K562 (cell line): ENCODE data around the gene UBE2L6. TPM values are rescaled to one million over a fixed set of nuclear protein-coding genes. Genes with fewer than 3 reads are reported as not detected.
A peak's percentile ranks its signal among the peaks of the same experiment; 100 is the strongest.

Experiments used
- ATF1 ChIP-seq, 2 experiments: fragments of 450-650 bp in 1 of 2; IDR thresholded peaks; 2 replicates each; pipeline ENCODE4 v1.6.1; 2016; ENCODE audit warnings: missing compliant biosample characterization in 1 of 2, missing genetic modification characterization in 1 of 2
- CC2D1A ChIP-seq: fragments of 450-650 bp; IDR thresholded peaks from 2 replicates; pipeline ENCODE4 v1.6.1; 2017; ENCODE audit warnings: mild to moderate bottlenecking
- ETS1 ChIP-seq: conservative IDR thresholded peaks from 2 replicates; pipeline ENCODE4 v1.6.1; 2011; ENCODE audit warnings: low read depth, mild to moderate bottlenecking, low read length; ENCODE audit not compliant: control insufficient read depth
- GTF2B ChIP-seq: IDR thresholded peaks from 2 replicates; pipeline ENCODE4 v1.6.1; 2011; ENCODE audit not compliant: insufficient read length; ENCODE audit errors: extremely low read depth
- KAT2B ChIP-seq: IDR thresholded peaks from one replicate; pipeline ENCODE4 v1.6.1; 2012; ENCODE audit warnings: low read depth, mild to moderate bottlenecking, control low read depth, inconsistent platforms, low read length, moderate library complexity
- LCOR ChIP-seq: sonication (generic); formaldehyde crosslinking; IDR thresholded peaks from 2 replicates; pipeline ENCODE4 v1.8.0; 2022; ENCODE audit warnings: mild to moderate bottlenecking, missing genetic modification reagents
- MNT ChIP-seq, 2 experiments: fragments of 450-650 bp; conservative IDR thresholded peaks; 2 replicates each; pipeline ENCODE4 v1.6.1; 2017; ENCODE audit warnings: mild to moderate bottlenecking in 2 of 2, moderate library complexity in 2 of 2
- OTX1 ChIP-seq: fragments of 450-650 bp; formaldehyde crosslinking; IDR thresholded peaks from 2 replicates; pipeline ENCODE4 v1.4.0; 2022; ENCODE audit warnings: mild to moderate bottlenecking
- PHF20 ChIP-seq: fragments of 450-650 bp; IDR thresholded peaks from 2 replicates; pipeline ENCODE4 v1.6.1; 2018; ENCODE audit not compliant: partially characterized antibody
- RBM14 ChIP-seq: fragments of 200-400 bp; formaldehyde crosslinking; IDR thresholded peaks from 2 replicates; pipeline ENCODE4 v1.6.1; 2018; ENCODE audit warnings: low read depth, mild to moderate bottlenecking, low read length, moderate library complexity, borderline replicate concordance; ENCODE audit not compliant: insufficient read depth
- RFX5 ChIP-seq: IDR thresholded peaks from 2 replicates; pipeline ENCODE4 v1.6.1; 2011; ENCODE audit warnings: low read depth, mild to moderate bottlenecking, improper control_type of control experiment, low read length
- THAP12 ChIP-seq: fragments of 250-450 bp; sonication (Bioruptor Pico); IDR thresholded peaks from 2 replicates; pipeline ENCODE4 v1.9.0; 2021; ENCODE audit warnings: mild to moderate bottlenecking, inconsistent platforms
- USF2 ChIP-seq: sonication (generic); formaldehyde crosslinking; IDR thresholded peaks from 2 replicates; pipeline ENCODE4 v1.5.0; 2020; ENCODE audit warnings: missing genetic modification reagents
- ZNF277 ChIP-seq: fragments of 250-450 bp; sonication (Bioruptor Pico); IDR thresholded peaks from 2 replicates; pipeline ENCODE4 v1.8.0; 2022; ENCODE audit warnings: inconsistent platforms, mild to moderate bottlenecking, moderate library complexity, borderline replicate concordance
- polyA plus RNA-seq, 8 experiments: library from polyadenylated mRNA; depleted of rRNA in 4 of 8; stranded (reverse) in 5 of 8; unstranded in 3 of 8; fragments of >200 nt; fragmentation: Nextera tagmentation in 2 of 8; fragmentation: Illumina TruSeq in 1 of 8; extraction: Ambion mirVana in 2 of 8; extraction: Trizol in 1 of 8; gene quantifications; 2 replicates each; pipeline versions ENCODE4 v1.2.1 to v1.2.3, GENCODE V29; 2011 to 2014; ENCODE audit warnings: inconsistent platforms in 1 of 8, missing spikeins in 1 of 8
- total RNA-seq, 7 experiments: library from RNA; depleted of rRNA in 6 of 7; stranded (reverse); fragments of >200 nt in 6 of 7; fragmentation: Illumina TruSeq in 2 of 7; extraction: Trizol in 2 of 7; gene quantifications; 2 replicates each; pipeline versions ENCODE4 v1.2.1 to v1.2.3, GENCODE V29; 2011 to 2021; ENCODE audit warnings: low replicate concordance in 1 of 7
- TF ChIP-seq, protein P1 (sequence below): fragments of 450-650 bp; IDR thresholded peaks from 2 replicates; pipeline ENCODE4 v1.6.1; 2016; ENCODE audit warnings: borderline replicate concordance

Gene UBE2L6
- total and polyA plus RNA-seq, 9 of the 15 experiments (the other 6 are each of a cell fraction or from before 2014, with no cell fraction given) = 5.9 to 24.9 (median 9.7) TPM

DNA sequence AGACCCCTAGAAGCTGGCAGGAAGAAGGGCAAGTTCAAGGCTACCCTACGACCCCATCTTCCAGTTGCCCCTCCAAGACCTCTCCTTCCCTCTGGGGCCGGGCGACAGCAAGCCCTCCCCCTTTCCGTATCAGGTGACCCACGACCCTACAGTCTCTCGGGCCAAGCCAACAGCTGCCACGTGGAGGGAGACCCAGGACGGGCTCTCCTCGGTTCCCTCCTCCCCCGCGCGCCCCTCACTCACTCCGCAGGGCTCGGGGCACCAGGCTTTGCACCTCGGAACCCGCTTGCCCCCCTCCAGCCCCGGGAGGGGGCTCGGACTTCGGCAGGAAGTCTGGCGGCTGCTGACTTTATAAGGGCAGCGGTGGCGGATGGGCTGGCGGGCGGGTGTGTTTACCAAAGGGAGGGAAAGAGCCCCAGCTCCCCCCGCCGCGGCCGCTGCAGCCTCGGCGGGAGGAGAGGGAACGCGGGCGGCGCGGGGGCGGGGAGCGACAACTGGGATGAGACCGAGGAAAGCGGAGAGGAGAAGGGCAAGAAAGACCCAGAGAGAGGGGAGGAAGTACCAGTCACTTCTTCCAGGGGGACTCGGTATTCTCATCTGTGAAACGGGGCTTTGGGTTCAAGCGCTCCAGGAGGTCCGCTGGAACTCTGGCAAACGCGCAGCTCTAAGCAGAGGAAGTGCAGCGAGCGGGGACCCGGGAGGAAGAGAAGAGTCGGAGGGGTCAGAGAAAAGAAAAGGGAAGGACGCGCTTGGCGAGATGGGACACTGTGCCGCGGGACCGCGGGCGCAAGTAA, 52.7 kb downstream of the UBE2L6 start (continued):
- TF ChIP-seq CC2D1A (0 out of 2 replicates have a peak, but pooled peaks have one; percentile 11), MNT (conservative IDR thresholded peaks at IDR 0.05) (peak; percentile 93 to 94), OTX1 (CRISPR knock-in tag) (no peak), PHF20 (no peak), ETS1 (peak; percentile 19; the same call in 1 of the 2 replicates), RFX5 (no peak), GTF2B (no peak), RBM14 (0 out of 2 replicates have a peak, but pooled peaks have one; percentile 3), ATF1 (CRISPR knock-in tag; IDR thresholded peaks at IDR 0.05) (no peak), ATF1 (tag; IDR thresholded peaks at IDR 0.05) (no peak), ZNF277 (CRISPR knock-in tag) (no peak), KAT2B (no peak), THAP12 (CRISPR knock-in tag) (no peak), LCOR (CRISPR knock-in tag) (0 out of 2 replicates have a peak, but pooled peaks have one; percentile 40), USF2 (CRISPR knock-in tag) (peak; percentile 58)
- TF ChIP-seq, protein P1, sequence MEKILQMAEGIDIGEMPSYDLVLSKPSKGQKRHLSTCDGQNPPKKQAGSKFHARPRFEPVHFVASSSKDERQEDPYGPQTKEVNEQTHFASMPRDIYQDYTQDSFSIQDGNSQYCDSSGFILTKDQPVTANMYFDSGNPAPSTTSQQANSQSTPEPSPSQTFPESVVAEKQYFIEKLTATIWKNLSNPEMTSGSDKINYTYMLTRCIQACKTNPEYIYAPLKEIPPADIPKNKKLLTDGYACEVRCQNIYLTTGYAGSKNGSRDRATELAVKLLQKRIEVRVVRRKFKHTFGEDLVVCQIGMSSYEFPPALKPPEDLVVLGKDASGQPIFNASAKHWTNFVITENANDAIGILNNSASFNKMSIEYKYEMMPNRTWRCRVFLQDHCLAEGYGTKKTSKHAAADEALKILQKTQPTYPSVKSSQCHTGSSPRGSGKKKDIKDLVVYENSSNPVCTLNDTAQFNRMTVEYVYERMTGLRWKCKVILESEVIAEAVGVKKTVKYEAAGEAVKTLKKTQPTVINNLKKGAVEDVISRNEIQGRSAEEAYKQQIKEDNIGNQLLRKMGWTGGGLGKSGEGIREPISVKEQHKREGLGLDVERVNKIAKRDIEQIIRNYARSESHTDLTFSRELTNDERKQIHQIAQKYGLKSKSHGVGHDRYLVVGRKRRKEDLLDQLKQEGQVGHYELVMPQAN = peak; percentile 79
